K562 (cell line): ENCODE results near the gene BCAP31. TPM values are rescaled to one million over a fixed set of nuclear protein-coding genes. Genes with fewer than 3 reads are reported as not detected.
"Not testable (repeated sequence)": the region's sequence is repeated elsewhere in the genome, so short reads cannot be mapped to it uniquely, and the experiment has no call there.

Experiments used
- ATAC-seq: fragments of 200-7000 bp; cut with Tn5 transposase; 3 replicates; pipeline ENCODE4 v1.9.1; 2020; ENCODE audit warnings: moderate library complexity
- BruUV-seq: library from RNA; stranded (reverse); fragments of 400-500 nt; replicated peaks from 2 replicates; lab custom pipeline; 2021; lab: Mats Ljungman, UMichigan
- CTCF ChIA-PET: fragments of 300-600 bp; formaldehyde crosslinking; extraction: SDS; loops from one replicate; lab custom pipeline; 2021; ENCODE audit warnings: low intra/inter-chr PET ratio; lab: Yijun Ruan, JAX
- POLR2A ChIA-PET: fragments of 300-600, 350-650 bp; sonication (Branson Sonifier 250); formaldehyde crosslinking; extraction: SDS; loops from one replicate; lab custom pipeline; 2021; ENCODE audit warnings: antibody characterized with exemption, inconsistent platforms; lab: Yijun Ruan, JAX
- DNase-seq, 4 experiments: peaks; one replicate each; pipeline versions ENCODE4 v3.0.0 to v3.0.0-alpha.2; 2011 to 2018; ENCODE audit warnings: low spot score in 3 of 4, mixed read lengths in 3 of 4; ENCODE audit errors: extremely low read depth in 1 of 4
- FAIRE-seq: peaks from 2 replicates; lab custom pipeline; 2011; peaks lifted over from hg19 to GRCh38; lab: Jason Lieb, UNC
- H2AFZ ChIP-seq: 2 replicates; pipeline ENCODE4 v1.6.0; 2011; ENCODE audit warnings: low read depth, low read length, control low read depth, inconsistent platforms
- H3K27ac ChIP-seq: fragments of 200-600 bp; 3 replicates; pipeline ENCODE4 v1.8.0; 2011; ENCODE audit warnings: low read depth, mild to moderate bottlenecking, control low read depth, inconsistent platforms, low read length, moderate library complexity, mixed read lengths; ENCODE audit errors: extremely low read depth
- H3K27me3 ChIP-seq, 2 experiments: fragments of 300-600 bp in 1 of 2; 2 replicates in 1 of 2; 3 replicates in 1 of 2; pipeline versions ENCODE4 v1.6.0 to v1.8.0; 2011; ENCODE audit warnings: inconsistent platforms in 2 of 2, low read length in 2 of 2, mild to moderate bottlenecking in 1 of 2, mixed read lengths in 1 of 2, moderate library complexity in 1 of 2; ENCODE audit not compliant: control insufficient read depth in 2 of 2, insufficient read depth in 2 of 2
- H3K36me3 ChIP-seq: fragments of 300-600 bp; 3 replicates; pipeline ENCODE4 v1.8.0; 2011; ENCODE audit warnings: mild to moderate bottlenecking, low read length, inconsistent platforms; ENCODE audit not compliant: control insufficient read depth, insufficient read depth
- H3K4me1 ChIP-seq, 2 experiments: fragments of 200-600 bp in 1 of 2; replicated peaks in 1 of 2; 2 replicates in 1 of 2; 3 replicates in 1 of 2; pipeline versions ENCODE4 v1.5.1 to v1.8.0; 2011; ENCODE audit warnings: inconsistent platforms in 2 of 2, low read length in 2 of 2, mild to moderate bottlenecking in 1 of 2, mixed read lengths in 1 of 2, moderate library complexity in 1 of 2; ENCODE audit not compliant: control insufficient read depth in 2 of 2, insufficient read depth in 2 of 2
- H3K4me2 ChIP-seq: 2 replicates; pipeline ENCODE4 v1.6.1; 2011; ENCODE audit warnings: low read length, control low read depth, inconsistent platforms, mixed read lengths; ENCODE audit not compliant: insufficient read depth
- H3K4me3 ChIP-seq: fragments of 200-600 bp; sonication (generic), shearing (Covaris generic); 2 replicates; pipeline ENCODE4 v1.5.1; 2016; ENCODE audit warnings: control low read depth, inconsistent platforms
- H3K79me2 ChIP-seq: fragments of 200-600 bp; 3 replicates; pipeline ENCODE4 v1.8.0; 2011; ENCODE audit warnings: low read length, inconsistent platforms; ENCODE audit not compliant: control insufficient read depth, insufficient read depth
- H3K9ac ChIP-seq, 2 experiments: 2 replicates each; pipeline versions ENCODE4 v1.6.0 to v1.6.1; 2011; ENCODE audit warnings: low read depth in 2 of 2, low read length in 2 of 2, control low read depth in 1 of 2, inconsistent platforms in 1 of 2, mild to moderate bottlenecking in 1 of 2, mixed read lengths in 1 of 2; ENCODE audit not compliant: insufficient read depth in 1 of 2
- H3K9me1 ChIP-seq: one replicate; pipeline ENCODE4 v1.6.0; 2011; ENCODE audit warnings: inconsistent platforms, mild to moderate bottlenecking, low read length, moderate library complexity; ENCODE audit not compliant: control insufficient read depth, insufficient read depth
- H3K9me3 ChIP-seq: replicated peaks from 2 replicates; pipeline ENCODE4 v1.5.1; 2011; ENCODE audit warnings: low read depth, low read length, inconsistent platforms; ENCODE audit not compliant: control insufficient read depth, insufficient read depth
- H4K20me1 ChIP-seq: replicated peaks from 2 replicates; pipeline ENCODE4 v1.6.1; 2011; ENCODE audit warnings: low read length, inconsistent platforms, mixed read lengths; ENCODE audit not compliant: control insufficient read depth, insufficient read depth
- CBX3 ChIP-seq, 2 experiments: IDR thresholded peaks; 1 replicate in 1 of 2; 2 replicates in 1 of 2; pipeline ENCODE4 v1.6.1; 2012; ENCODE audit warnings: inconsistent platforms in 2 of 2, low read length in 2 of 2, borderline replicate concordance in 1 of 2, control low read depth in 1 of 2
- CBX5 ChIP-seq: IDR thresholded peaks from 2 replicates; pipeline ENCODE4 v1.6.1; 2014; ENCODE audit warnings: low read depth, borderline replicate concordance
- TRIM24 ChIP-seq, 2 experiments: fragments of 450-650 bp; IDR thresholded peaks; 2 replicates each; pipeline ENCODE4 v1.6.1; 2016
- ZBTB33 ChIP-seq: sonication (generic); formaldehyde crosslinking; IDR thresholded peaks from 2 replicates; pipeline ENCODE4 v1.8.1; 2023; ENCODE audit warnings: mild to moderate bottlenecking, missing genetic modification reagents
- WGBS: fragments of 100-300 bp; shearing (Covaris generic); methylation state at CpG from one replicate; pipeline ENCODE4 v1.1.6; 2016; ENCODE audit warnings: low coverage, mixed read lengths; ENCODE audit not compliant: insufficient coverage; ENCODE audit errors: missing lambda C conversion rate; 5-methylcytosine and 5-hydroxymethylcytosine counted together
- in situ Hi-C: fragments of 300-500 bp; cut with MboI; formaldehyde crosslinking; loops from 4 replicates; pipeline ENCODE4 v1.15.0; 2018; ENCODE audit warnings: inconsistent platforms, mixed read lengths
- intact Hi-C: fragments of 100-400 bp; cut with micrococcal nuclease; formaldehyde crosslinking; loops from 2 replicates; pipeline ENCODE4 v1.14.2; 2022
- polyA plus RNA-seq, 8 experiments: library from polyadenylated mRNA; depleted of rRNA in 4 of 8; stranded (reverse) in 5 of 8; unstranded in 3 of 8; fragments of >200 nt; fragmentation: Nextera tagmentation in 2 of 8; fragmentation: Illumina TruSeq in 1 of 8; extraction: Ambion mirVana in 2 of 8; extraction: Trizol in 1 of 8; gene quantifications; 2 replicates each; pipeline versions ENCODE4 v1.2.1 to v1.2.3, GENCODE V29; 2011 to 2014; ENCODE audit warnings: inconsistent platforms in 1 of 8, missing spikeins in 1 of 8
- total RNA-seq, 7 experiments: library from RNA; depleted of rRNA in 6 of 7; stranded (reverse); fragments of >200 nt in 6 of 7; fragmentation: Illumina TruSeq in 2 of 7; extraction: Trizol in 2 of 7; gene quantifications; 2 replicates each; pipeline versions ENCODE4 v1.2.1 to v1.2.3, GENCODE V29; 2011 to 2021; ENCODE audit warnings: low replicate concordance in 1 of 7

BCAP31 gene
- total and polyA plus RNA-seq, 9 of the 15 experiments (the other 6 are each of a cell fraction or from before 2014, with no cell fraction given): 156 to 683 (median 188) TPM

GRCh38 chrX:153683486-153683885 lies 40.7 kb downstream of the BCAP31 start:
- peak; percentile 97 for TF ChIP-seq ZBTB33
- TF ChIP-seq TRIM24 (IDR thresholded peaks at IDR 0.05): 0 out of 4 replicates have a peak, but pooled peaks of 1 of the 2 experiments have one; percentile 24
- TF ChIP-seq CBX5: 0 out of 2 replicates have a peak, but pooled peaks have one; percentile 61
- 0 out of 3 replicates have a peak, but pooled peaks of 1 of the 2 experiments have one; percentile 23 for TF ChIP-seq CBX3 (IDR thresholded peaks at IDR 0.05; ENCODE audit: borderline replicate concordance in 1 of 2, low read length in 2 of 2)
- intact Hi-C loops: not testable (repeated sequence)

More at GRCh38 chrX:153683486-153683885, 40.7 kb downstream of the BCAP31 start:
- 75% methylated on average over 7 of the region's 8 CpGs for WGBS
- H3K9me1 ChIP-seq, H4K20me1 ChIP-seq, H3K36me3 ChIP-seq, DNase-seq, H2AFZ ChIP-seq, H3K27ac ChIP-seq, CTCF ChIA-PET, in situ Hi-C loops, H3K4me3 ChIP-seq, FAIRE-seq, BruUV-seq, H3K9me3 ChIP-seq, ATAC-seq, H3K4me2 ChIP-seq, H3K9ac ChIP-seq, H3K27me3 ChIP-seq, H3K79me2 ChIP-seq: not testable (repeated sequence)
- POLR2A ChIA-PET: interaction anchor here (0.9 kb wide), 1 partner anchor 204 kb away, joined by 4 read pairs; no protein-coding TSS in a partner anchor
- H3K4me1 ChIP-seq: peaks cover 13 to 29% of the 10 kb centered on the region in 2 experiments; a peak in 4 of 5 replicates
